ENCODE data around the gene MRO.

The MRO gene

GRCh38 chr18:50848991-50849390 is 29.2 kb upstream of the MRO start:
- no peak overlapping the region for H3K4me2 ChIP-seq (ENCODE audit: low read length)
- TF ChIP-seq CTCF (IDR thresholded peaks at IDR 0.05; ENCODE audit: low read depth, low read length, poor library complexity, severe bottlenecking) (no peak), EZH2phosphoT487 (IDR thresholded peaks at IDR 0.05; ENCODE audit: borderline replicate concordance, low read length) (no peak)
- H4K20me1 ChIP-seq (ENCODE audit: control insufficient read depth, insufficient read depth, low read depth, low read length) = no peaks in the 10 kb centered on the region
- H3K36me3 ChIP-seq (ENCODE audit: control insufficient read depth, low read length) = no peaks in the 10 kb centered on the region
- H3K27me3 ChIP-seq (ENCODE audit: control insufficient read depth, low read length) = peaks cover 2% of the 10 kb centered on the region; the same call in 1 of the 2 replicates
- no peak overlapping the region for H3K27ac ChIP-seq (ENCODE audit: low read depth, low read length)
- H3F3A ChIP-seq (ENCODE audit: control insufficient read depth, insufficient read depth) = no peaks in the 10 kb centered on the region
- no peaks in the 10 kb centered on the region for H3K79me2 ChIP-seq (ENCODE audit: control insufficient read depth, low read length)
- no peaks in the 10 kb centered on the region for H3K4me1 ChIP-seq (ENCODE audit: control insufficient read depth, low read length)
- H3K9me3 ChIP-seq (ENCODE audit: control insufficient read depth, insufficient read depth, low read length) = no peaks in the 10 kb centered on the region
- H3K4me3 ChIP-seq (ENCODE audit: low read length) = no peak overlapping the region
- no peaks in the 10 kb centered on the region for H3K9me2 ChIP-seq (replicated peaks; ENCODE audit: control insufficient read depth, low read length)

- no peaks in the 10 kb centered on the region for H3K79me2 ChIP-seq (ENCODE audit: control insufficient read depth, low read length)
- no peaks in the 10 kb centered on the region for H3K9me2 ChIP-seq (replicated peaks; ENCODE audit: control insufficient read depth, low read length)
- no peaks in the 10 kb centered on the region for H3K27me3 ChIP-seq (ENCODE audit: control insufficient read depth, low read length)
- H3K36me3 ChIP-seq (ENCODE audit: control insufficient read depth, low read length) = no peaks in the 10 kb centered on the region
- H3K4me1 ChIP-seq (ENCODE audit: control insufficient read depth, low read length) = no peaks in the 10 kb centered on the region
- no peak overlapping the region for H3K27ac ChIP-seq (ENCODE audit: low read depth, low read length)
- no peak overlapping the region for H3K4me2 ChIP-seq (ENCODE audit: low read length)
- no peaks in the 10 kb centered on the region for H3K9me3 ChIP-seq (ENCODE audit: control insufficient read depth, insufficient read depth, low read length)
- no peak for TF ChIP-seq CTCF (IDR thresholded peaks at IDR 0.05; ENCODE audit: low read depth, low read length, poor library complexity, severe bottlenecking)
- TF ChIP-seq EZH2phosphoT487 (IDR thresholded peaks at IDR 0.05; ENCODE audit: borderline replicate concordance, low read length) = no peak
- no peaks in the 10 kb centered on the region for H3F3A ChIP-seq (ENCODE audit: control insufficient read depth, insufficient read depth)
- H3K4me3 ChIP-seq (ENCODE audit: low read length) = no peak overlapping the region
- no peaks in the 10 kb centered on the region for H4K20me1 ChIP-seq (ENCODE audit: control insufficient read depth, insufficient read depth, low read depth, low read length)
Observed at GRCh38 chr18:50848061-50848551, 28.3 kb upstream of the MRO start.

- Histone ChIP-seq H3F3A (ENCODE audit: control insufficient read depth, insufficient read depth) (no peaks in the 10 kb centered on the region), H3K9me3 (ENCODE audit: control insufficient read depth, insufficient read depth, low read length) (no peaks in the 10 kb centered on the region), H3K79me2 (ENCODE audit: control insufficient read depth, low read length) (no peaks in the 10 kb centered on the region), H4K20me1 (ENCODE audit: control insufficient read depth, insufficient read depth, low read depth, low read length) (no peaks in the 10 kb centered on the region), H3K4me1 (ENCODE audit: control insufficient read depth, low read length) (no peaks in the 10 kb centered on the region), H3K4me3 (ENCODE audit: low read length) (no peak overlapping the region), H3K9me2 (replicated peaks; ENCODE audit: control insufficient read depth, low read length) (no peaks in the 10 kb centered on the region), H3K27ac (ENCODE audit: low read depth, low read length) (no peak overlapping the region), H3K27me3 (ENCODE audit: control insufficient read depth, low read length) (no peaks in the 10 kb centered on the region), H3K4me2 (ENCODE audit: low read length) (no peak overlapping the region), H3K36me3 (ENCODE audit: control insufficient read depth, low read length) (no peaks in the 10 kb centered on the region)
- no peak for TF ChIP-seq EZH2phosphoT487 (IDR thresholded peaks at IDR 0.05; ENCODE audit: borderline replicate concordance, low read length)
- TF ChIP-seq CTCF (IDR thresholded peaks at IDR 0.05; ENCODE audit: low read depth, low read length, poor library complexity, severe bottlenecking) = no peak
Observed at GRCh38 chr18:50847192-50847591, 27.4 kb upstream of the MRO start.
